HepG2 (cell line): ENCODE results near the gene SLC16A14. TPM values are rescaled to one million over a fixed set of nuclear protein-coding genes. Genes with fewer than 3 reads are reported as not detected.

ENCODE experiments used
- ATAC-seq: fragments of 200-7000 bp; cut with Tn5 transposase; 3 replicates; pipeline ENCODE4 v1.9.1; 2020; ENCODE audit warnings: mild to moderate bottlenecking, moderate library complexity
- BruUV-seq: library from RNA; stranded (reverse); fragments of 400-500 nt; replicated peaks from 2 replicates; lab custom pipeline; 2021; lab: Mats Ljungman, UMichigan
- CTCF ChIA-PET: fragments of 300-600 bp; formaldehyde crosslinking; extraction: SDS; loops from one replicate; lab custom pipeline; 2021; ENCODE audit warnings: low total read pairs, inconsistent platforms, low intra/inter-chr PET ratio; lab: Yijun Ruan, JAX
- POLR2A ChIA-PET: fragments of 350-600 bp; sonication (Branson Sonifier 250); formaldehyde crosslinking; loops from one replicate; lab custom pipeline; 2020; ENCODE audit warnings: antibody characterized with exemption, inconsistent platforms; lab: Yijun Ruan, JAX
- DNase-seq: peaks from one replicate; pipeline ENCODE4 v3.0.0-alpha.2; 2015; ENCODE audit warnings: low spot score
- FAIRE-seq: peaks from 3 replicates; lab custom pipeline; 2011; peaks lifted over from hg19 to GRCh38; lab: Jason Lieb, UNC
- H2AFZ ChIP-seq: one replicate; pipeline ENCODE4 v1.6.1; 2011; ENCODE audit warnings: low read length, inconsistent platforms
- H3K27ac ChIP-seq: fragments of 300-600 bp; 3 replicates; pipeline ENCODE4 v1.8.0; 2011; ENCODE audit warnings: mixed run types, mild to moderate bottlenecking, mixed read lengths, low read length, inconsistent platforms; ENCODE audit not compliant: insufficient read depth; ENCODE audit errors: extremely low read length
- H3K27me3 ChIP-seq, 2 experiments: fragments of 200-600 bp in 1 of 2; 2 replicates in 1 of 2; 3 replicates in 1 of 2; pipeline versions ENCODE4 v1.6.0 to v1.8.0; 2011; ENCODE audit warnings: low read length in 2 of 2, mild to moderate bottlenecking in 2 of 2, moderate library complexity in 2 of 2, inconsistent platforms in 1 of 2; ENCODE audit not compliant: insufficient read depth in 2 of 2, control insufficient read depth in 1 of 2
- H3K36me3 ChIP-seq, 2 experiments: fragments of 200-600 bp in 1 of 2; replicated peaks in 1 of 2; 2 replicates in 1 of 2; 3 replicates in 1 of 2; pipeline versions ENCODE4 v1.5.1 to v1.8.0; 2011; ENCODE audit warnings: low read length in 2 of 2, inconsistent platforms in 1 of 2; ENCODE audit not compliant: insufficient read depth in 2 of 2, control insufficient read depth in 1 of 2
- H3K4me1 ChIP-seq: 2 replicates; pipeline ENCODE4 v1.5.1; 2012; ENCODE audit warnings: low read length, inconsistent platforms; ENCODE audit not compliant: insufficient read depth
- H3K4me2 ChIP-seq: 2 replicates; pipeline ENCODE4 v1.6.0; 2011; ENCODE audit warnings: low read depth, low read length, inconsistent platforms
- H3K4me3 ChIP-seq, 3 experiments: fragments of 200-600 bp in 1 of 3; sonication (generic), shearing (Covaris generic) in 1 of 3; replicated peaks in 1 of 3; 2 replicates each; pipeline ENCODE4 v1.5.1; 2011 to 2016; ENCODE audit warnings: low read length in 3 of 3, inconsistent platforms in 2 of 3, low read depth in 2 of 3, mild to moderate bottlenecking in 2 of 3, control low read depth in 1 of 3, mixed read lengths in 1 of 3; ENCODE audit not compliant: insufficient read depth in 1 of 3
- H3K79me2 ChIP-seq: one replicate; pipeline ENCODE4 v1.6.1; 2011; ENCODE audit warnings: low read length, inconsistent platforms; ENCODE audit not compliant: insufficient read depth
- H3K9ac ChIP-seq: 2 replicates; pipeline ENCODE4 v1.6.0; 2011; ENCODE audit warnings: mild to moderate bottlenecking, low read depth, low read length, inconsistent platforms; ENCODE audit not compliant: insufficient read depth
- H3K9me3 ChIP-seq: 2 replicates; pipeline ENCODE4 v1.5.1; 2012; ENCODE audit warnings: mild to moderate bottlenecking, low read length
- H4K20me1 ChIP-seq: 2 replicates; pipeline ENCODE4 v1.6.0; 2011; ENCODE audit warnings: inconsistent platforms, mild to moderate bottlenecking, low read length, moderate library complexity; ENCODE audit not compliant: insufficient read depth
- NCOR1 ChIP-seq: fragments of 200-600 bp; sonication (generic); IDR thresholded peaks from 2 replicates; pipeline ENCODE4 v1.7.0; 2017; ENCODE audit warnings: antibody characterized with exemption, low read length, borderline replicate concordance
- NFYB ChIP-seq: sonication (generic); formaldehyde crosslinking; IDR thresholded peaks from 2 replicates; pipeline ENCODE4 v1.4.0; 2020; ENCODE audit warnings: missing genetic modification reagents
- ZNF674 ChIP-seq: sonication (generic); formaldehyde crosslinking; IDR thresholded peaks from 2 replicates; pipeline ENCODE4 v1.5.0; 2020; ENCODE audit warnings: low read depth, mild to moderate bottlenecking, missing genetic modification reagents
- ZNF687 ChIP-seq: sonication (generic); formaldehyde crosslinking; IDR thresholded peaks from 2 replicates; pipeline ENCODE4 v1.5.1; 2020; ENCODE audit warnings: mild to moderate bottlenecking, missing genetic modification reagents, moderate library complexity
- WGBS: methylation state at CpG from one replicate; pipeline ENCODE4 v1.1.6; 2017; ENCODE audit warnings: low lambda C conversion rate; 5-methylcytosine and 5-hydroxymethylcytosine counted together
- in situ Hi-C: cut with HindIII; loops from 2 replicates; pipeline ENCODE4 v1.10.0; 2017; ENCODE audit warnings: low pct_unique_long_range_greater_than_20kb; ENCODE audit not compliant: extremely low pct_ligation_motif_present
- intact Hi-C: fragments of 100-400 bp; cut with micrococcal nuclease; formaldehyde crosslinking; loops from one replicate; pipeline ENCODE4 v1.10.0; 2022; ENCODE audit not compliant: unreplicated experiment
- polyA plus RNA-seq, 8 experiments: library from polyadenylated mRNA; depleted of rRNA in 3 of 8; stranded (reverse) in 7 of 8; unstranded in 1 of 8; fragments of >200 nt; fragmentation: Illumina TruSeq in 4 of 8; extraction: Trizol in 4 of 8; gene quantifications; 2 replicates each; pipeline versions ENCODE4 v1.2.1 to v1.2.3, GENCODE V29; 2011 to 2016; ENCODE audit warnings: low read depth in 4 of 8, missing spikeins in 1 of 8, mixed read lengths in 1 of 8; ENCODE audit not compliant: insufficient read depth in 1 of 8
- total RNA-seq, 5 experiments: library from RNA; depleted of rRNA; stranded (reverse); fragments of >200 nt; fragmentation: Illumina TruSeq; extraction: Trizol; gene quantifications; 2 replicates each; pipeline ENCODE4 v1.2.3, GENCODE V29; 2016; ENCODE audit warnings: low read depth in 1 of 5
- TF ChIP-seq, protein P1 (sequence below): sonication (generic); formaldehyde crosslinking; IDR thresholded peaks from 2 replicates; pipeline ENCODE4 v1.5.0; 2020; ENCODE audit warnings: mild to moderate bottlenecking, missing genetic modification reagents, moderate library complexity
- TF ChIP-seq, protein P2 (sequence below): sonication (generic); formaldehyde crosslinking; IDR thresholded peaks from 2 replicates; pipeline ENCODE4 v1.4.0; 2020; ENCODE audit warnings: mild to moderate bottlenecking, missing genetic modification reagents

Gene SLC16A14
- total and polyA plus RNA-seq, 2 of the 13 experiments (the other 11 are each of a cell fraction or from before 2014, with no cell fraction given): 0.05 TPM; not detected in 1

DNA sequence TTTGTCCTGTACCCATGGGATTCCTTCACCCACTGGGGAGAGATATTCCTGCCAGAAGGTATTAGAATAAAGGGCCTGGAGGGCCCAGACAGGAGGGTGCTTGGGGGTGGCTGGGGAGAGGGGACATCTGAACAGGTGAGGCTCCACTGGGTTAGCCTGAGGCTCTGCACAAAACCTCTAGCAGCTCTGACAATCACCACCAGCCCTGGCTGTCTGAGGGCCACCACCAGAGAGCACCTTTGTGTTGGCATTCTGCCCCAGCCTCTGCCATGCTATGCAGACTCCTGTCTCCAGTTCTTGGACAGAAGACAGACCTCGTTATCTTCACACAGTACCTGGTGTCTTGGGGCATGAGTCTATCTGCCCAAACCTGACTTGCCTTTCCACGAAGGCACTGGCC, 25.3 kb downstream of the SLC16A14 start:
- CTCF ChIA-PET: no interaction called here
- in situ Hi-C loops: no loop called here
- no peak overlapping the region for H3K4me3 ChIP-seq
- intact Hi-C loops: no loop called here
- peak overlapping the region; percentile 28; the same call in 1 of the 2 replicates for H3K4me2 ChIP-seq
- no peaks in the 10 kb centered on the region for H3K79me2 ChIP-seq
- no peak overlapping the region for H3K27ac ChIP-seq
- no peak for DNase-seq
- no peaks in the 10 kb centered on the region for H4K20me1 ChIP-seq
- ATAC-seq: peak; percentile 82
- H3K27me3 ChIP-seq: peaks cover 0 to 23% of the 10 kb centered on the region in 2 experiments; a peak in 3 of 5 replicates
- peaks cover 13% of the 10 kb centered on the region for H3K4me1 ChIP-seq
- no peaks in the 10 kb centered on the region for H3K9me3 ChIP-seq
- no peak overlapping the region for H3K9ac ChIP-seq
- WGBS: 51% methylated on average over 2 of the region's 2 CpGs
- POLR2A ChIA-PET: no interaction called here
- TF ChIP-seq, protein P1, sequence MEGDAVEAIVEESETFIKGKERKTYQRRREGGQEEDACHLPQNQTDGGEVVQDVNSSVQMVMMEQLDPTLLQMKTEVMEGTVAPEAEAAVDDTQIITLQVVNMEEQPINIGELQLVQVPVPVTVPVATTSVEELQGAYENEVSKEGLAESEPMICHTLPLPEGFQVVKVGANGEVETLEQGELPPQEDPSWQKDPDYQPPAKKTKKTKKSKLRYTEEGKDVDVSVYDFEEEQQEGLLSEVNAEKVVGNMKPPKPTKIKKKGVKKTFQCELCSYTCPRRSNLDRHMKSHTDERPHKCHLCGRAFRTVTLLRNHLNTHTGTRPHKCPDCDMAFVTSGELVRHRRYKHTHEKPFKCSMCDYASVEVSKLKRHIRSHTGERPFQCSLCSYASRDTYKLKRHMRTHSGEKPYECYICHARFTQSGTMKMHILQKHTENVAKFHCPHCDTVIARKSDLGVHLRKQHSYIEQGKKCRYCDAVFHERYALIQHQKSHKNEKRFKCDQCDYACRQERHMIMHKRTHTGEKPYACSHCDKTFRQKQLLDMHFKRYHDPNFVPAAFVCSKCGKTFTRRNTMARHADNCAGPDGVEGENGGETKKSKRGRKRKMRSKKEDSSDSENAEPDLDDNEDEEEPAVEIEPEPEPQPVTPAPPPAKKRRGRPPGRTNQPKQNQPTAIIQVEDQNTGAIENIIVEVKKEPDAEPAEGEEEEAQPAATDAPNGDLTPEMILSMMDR (CRISPR knock-in tag): peak; percentile 35; the same call in 1 of the 2 replicates
- TF ChIP-seq, protein P2, sequence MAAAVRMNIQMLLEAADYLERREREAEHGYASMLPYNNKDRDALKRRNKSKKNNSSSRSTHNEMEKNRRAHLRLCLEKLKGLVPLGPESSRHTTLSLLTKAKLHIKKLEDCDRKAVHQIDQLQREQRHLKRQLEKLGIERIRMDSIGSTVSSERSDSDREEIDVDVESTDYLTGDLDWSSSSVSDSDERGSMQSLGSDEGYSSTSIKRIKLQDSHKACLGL (CRISPR knock-in tag): no peak
- TF ChIP-seq NCOR1 (0 out of 2 replicates have a peak, but pooled peaks have one; percentile 9), NFYB (CRISPR knock-in tag) (no peak), ZNF674 (CRISPR knock-in tag) (no peak), ZNF687 (no peak)
- BruUV-seq: no TSS peak
- FAIRE-seq: no peak
- no peaks in the 10 kb centered on the region for H3K36me3 ChIP-seq
- H2AFZ ChIP-seq: peak overlapping the region; percentile 45
